Stomach (tissue), 9 donors: Measurements from ENCODE around the gene ADAM15. TPM values are rescaled to one million over a fixed set of nuclear protein-coding genes. Genes with fewer than 3 reads are reported as not detected.

Experiments used
- DNase-seq, 2 donors: peaks; one replicate each; pipeline versions ENCODE4 v3.0.0 to v3.0.0-alpha.2; 2013 to 2019
- H3K27ac ChIP-seq, 5 donors: fragments of 200-600 bp in 4 of 5; sonication (generic) in 4 of 5; one replicate each; pipeline ENCODE4 v1.5.1; 2013 to 2019; ENCODE audit warnings: mild to moderate bottlenecking in 1 of 5, moderate library complexity in 1 of 5
- H3K27me3 ChIP-seq, 3 donors: fragments of 200-600 bp; sonication (generic); one replicate each; pipeline ENCODE4 v1.5.1; 2017 to 2019; ENCODE audit warnings: mixed run types in 1 of 3
- H3K36me3 ChIP-seq, 4 donors: fragments of 200-600 bp; sonication (generic); 1 replicate in 3 of 4; 2 replicates in 1 of 4; pipeline ENCODE4 v1.5.1; 2016 to 2019
- H3K4me1 ChIP-seq, 4 donors: fragments of 200-600 bp; sonication (generic); one replicate each; pipeline ENCODE4 v1.5.1; 2016 to 2019
- H3K4me3 ChIP-seq, 4 donors: fragments of 200-600 bp; sonication (generic) in 3 of 4; one replicate each; pipeline ENCODE4 v1.5.1; 2016 to 2019; ENCODE audit warnings: mild to moderate bottlenecking in 1 of 4
- H3K9me3 ChIP-seq, 4 donors: fragments of 200-600 bp; sonication (generic); one replicate each; pipeline ENCODE4 v1.5.1; 2016 to 2019
- CTCF ChIP-seq, 7 experiments: fragments of 450-650 bp in 4 of 7; fragments of 200-600 bp in 3 of 7; sonication (generic) in 3 of 7; IDR thresholded peaks; one replicate each; pipeline ENCODE4 v1.5.1; 2016 to 2019; ENCODE audit warnings: antibody characterized with exemption in 7 of 7, control low read depth in 2 of 7, mild to moderate bottlenecking in 1 of 7
- EP300 ChIP-seq: sonication (generic); formaldehyde crosslinking; IDR thresholded peaks from one replicate; pipeline ENCODE4 v1.6.1; 2017; ENCODE audit warnings: antibody characterized with exemption
- POLR2A ChIP-seq, 4 donors: fragments of 450-650 bp; IDR thresholded peaks; one replicate each; pipeline ENCODE4 v1.6.1; 2016; ENCODE audit warnings: antibody characterized with exemption in 4 of 4, control low read depth in 2 of 4, mild to moderate bottlenecking in 1 of 4, moderate library complexity in 1 of 4
- POLR2AphosphoS5 ChIP-seq, 3 donors: sonication (generic); formaldehyde crosslinking; IDR thresholded peaks; one replicate each; pipeline ENCODE4 v1.6.1; 2016; ENCODE audit warnings: antibody characterized with exemption in 3 of 3
- WGBS, 5 donors: extraction: QIAGEN DNeasy Blood & Tissue Kit in 3 of 5; methylation state at CpG; one replicate each; pipeline versions ENCODE4 v1.1.5 to v1.1.7; 2013 to 2018; 5-methylcytosine and 5-hydroxymethylcytosine counted together
- intact Hi-C: fragments of 100-400 bp; cut with DNase I; formaldehyde crosslinking; loops from one replicate; pipeline ENCODE4 v1.15.1; 2023; ENCODE audit warnings: low total_unique reads
- polyA plus RNA-seq, 3 donors: library from polyadenylated mRNA; stranded (reverse); fragments of 200-250 nt; gene quantifications; one replicate each; pipeline ENCODE4 v1.2.3, GENCODE V29; 2013
- total RNA-seq, 5 donors: library from RNA; depleted of rRNA; stranded (reverse); fragments of >200 nt; gene quantifications; one replicate each; pipeline versions ENCODE4 v1.1.0 to v1.2.3, GENCODE V29; 2014 to 2016
- donor health status: healthy with polysubstance abuse.
- donor health status: Bipolar disorder and iron deficiency.
- donor health status: healthy.

Gene ADAM15
- total and polyA plus RNA-seq, 8 donors: 56.2 to 335 (median 154) TPM

GRCh38 chr1:155040358-155041093, 10.6 kb upstream of the ADAM15 start:
- no peak for DNase-seq
- Histone ChIP-seq H3K9me3 (no peaks in the 10 kb centered on the region), H3K36me3 (no peaks in the 10 kb centered on the region), H3K4me3 (no peak overlapping the region), H3K4me1 (peaks cover 24 to 44% (median 36%) of the 10 kb centered on the region in 4 donors), H3K27me3 (no peaks in the 10 kb centered on the region), H3K27ac (no peak overlapping the region)
- WGBS, 5 donors: 86 to 92% (median 91%) methylated on average over 12 to 14 of the region's 14 CpGs
- intact Hi-C loops: no loop called here
- no peak for TF ChIP-seq POLR2A (IDR thresholded peaks at IDR 0.05)
- no peak for TF ChIP-seq EP300
- TF ChIP-seq POLR2AphosphoS5 (IDR thresholded peaks at IDR 0.05): no peak
- TF ChIP-seq CTCF (IDR thresholded peaks at IDR 0.05): no peak

- TF ChIP-seq EP300 (no peak), POLR2AphosphoS5 (IDR thresholded peaks at IDR 0.05) (no peak), POLR2A (IDR thresholded peaks at IDR 0.05) (no peak), CTCF (IDR thresholded peaks at IDR 0.05) (no peak)
- no peaks in the 10 kb centered on the region for H3K27me3 ChIP-seq
- 73 to 83% (median 76%) methylated on average over 5 of the region's 5 CpGs for WGBS, 5 donors
- intact Hi-C loops: no loop called here
- no peak overlapping the region for H3K4me3 ChIP-seq
- H3K9me3 ChIP-seq: no peaks in the 10 kb centered on the region
- no peak for DNase-seq
- peaks cover 24 to 45% (median 36%) of the 10 kb centered on the region in 4 donors for H3K4me1 ChIP-seq
- H3K27ac ChIP-seq: peak overlapping the region in 3 of 5 donors; percentile 53 to 81 (median 77)
- H3K36me3 ChIP-seq: no peaks in the 10 kb centered on the region
Measured at GRCh38 chr1:155042789-155043188, 8.3 kb upstream of the ADAM15 start.

- peak; percentile 55 to 76 for DNase-seq
- TF ChIP-seq POLR2A (IDR thresholded peaks at IDR 0.05): no peak
- no peak for TF ChIP-seq EP300
- no peak for TF ChIP-seq CTCF (IDR thresholded peaks at IDR 0.05)
- no peak for TF ChIP-seq POLR2AphosphoS5 (IDR thresholded peaks at IDR 0.05)
- Histone ChIP-seq H3K9me3 (no peaks in the 10 kb centered on the region), H3K36me3 (no peaks in the 10 kb centered on the region), H3K27me3 (no peaks in the 10 kb centered on the region), H3K4me1 (peaks cover 21 to 43% (median 35%) of the 10 kb centered on the region in 4 donors), H3K4me3 (peak overlapping the region in 1 of 4 donors; percentile 9), H3K27ac (peak overlapping the region; percentile 44 to 81 (median 54))
- intact Hi-C loops: no loop called here
- 25 to 45% (median 36%) methylated on average over 12 of the region's 12 CpGs for WGBS, 5 donors
Measured at GRCh38 chr1:155043301-155043702, 7.8 kb upstream of the ADAM15 start.

- DNase-seq: peak; percentile 50 to 66
- Histone ChIP-seq H3K4me1 (peaks cover 17 to 39% (median 32%) of the 10 kb centered on the region in 4 donors), H3K4me3 (no peak overlapping the region), H3K27ac (peak overlapping the region; percentile 53 to 81 (median 77)), H3K27me3 (no peaks in the 10 kb centered on the region), H3K36me3 (no peaks in the 10 kb centered on the region), H3K9me3 (no peaks in the 10 kb centered on the region)
- WGBS, 5 donors: 29 to 75% (median 47%) methylated on average over 3 of the region's 3 CpGs
- intact Hi-C loops: no loop called here
- no peak for TF ChIP-seq EP300
- peak in 1 of 3 donors; percentile 12 for TF ChIP-seq POLR2AphosphoS5 (IDR thresholded peaks at IDR 0.05)
Measured at GRCh38 chr1:155043793-155044192, 7.3 kb upstream of the ADAM15 start.

GRCh38 chr1:155044365-155044764, 6.8 kb upstream of the ADAM15 start:
- Histone ChIP-seq H3K4me1 (peaks cover 14 to 39% (median 32%) of the 10 kb centered on the region in 4 donors), H3K4me3 (no peak overlapping the region), H3K27me3 (no peaks in the 10 kb centered on the region), H3K27ac (peak overlapping the region; percentile 53 to 81 (median 77)), H3K9me3 (no peaks in the 10 kb centered on the region), H3K36me3 (no peaks in the 10 kb centered on the region)
- no peak for TF ChIP-seq EP300
- intact Hi-C loops: no loop called here
- no peak for DNase-seq
- WGBS, 5 donors: 83 to 90% (median 87%) methylated on average over 6 of the region's 6 CpGs
